ENCODE data around the gene C1QL2.

DNA sequence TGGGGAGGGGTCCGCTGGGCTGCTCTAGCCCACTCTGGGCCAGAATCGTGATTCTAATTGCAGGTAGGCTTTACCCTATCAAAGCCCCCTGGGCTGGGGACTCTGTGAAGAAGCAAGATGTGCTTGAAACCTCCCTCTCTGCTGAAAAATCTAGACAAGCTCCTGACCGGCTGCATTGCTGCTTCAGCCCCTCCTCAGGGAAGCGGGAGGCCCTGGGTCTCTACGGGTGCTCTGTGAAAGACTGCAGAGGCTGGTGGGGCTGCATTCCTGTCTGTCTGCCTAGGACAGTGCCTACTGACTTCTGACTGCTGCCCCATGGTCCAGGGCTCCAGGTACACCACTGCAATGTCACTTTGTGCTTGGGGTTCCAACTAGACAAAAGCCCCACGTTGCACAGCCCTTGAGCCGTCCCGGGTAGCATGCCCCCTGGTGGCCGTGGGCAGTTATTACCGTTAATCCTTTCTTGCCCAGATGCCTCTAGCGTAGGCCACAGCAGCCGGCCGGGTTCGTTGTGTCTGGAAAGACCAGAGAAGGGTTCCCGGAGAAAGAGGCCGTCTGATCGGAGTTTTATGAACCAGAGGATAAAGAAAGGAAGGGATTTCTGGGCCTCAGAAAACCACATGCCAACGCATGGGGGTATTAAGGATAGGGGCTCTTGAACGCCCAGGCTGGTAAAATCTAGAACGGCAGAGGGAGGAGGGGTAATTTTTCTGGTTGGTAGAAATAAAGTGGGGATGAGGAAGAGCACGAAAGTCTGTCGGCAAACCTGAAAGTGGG lies 15.9 kb upstream of the C1QL2 start:
- TF ChIP-seq, protein P1, sequence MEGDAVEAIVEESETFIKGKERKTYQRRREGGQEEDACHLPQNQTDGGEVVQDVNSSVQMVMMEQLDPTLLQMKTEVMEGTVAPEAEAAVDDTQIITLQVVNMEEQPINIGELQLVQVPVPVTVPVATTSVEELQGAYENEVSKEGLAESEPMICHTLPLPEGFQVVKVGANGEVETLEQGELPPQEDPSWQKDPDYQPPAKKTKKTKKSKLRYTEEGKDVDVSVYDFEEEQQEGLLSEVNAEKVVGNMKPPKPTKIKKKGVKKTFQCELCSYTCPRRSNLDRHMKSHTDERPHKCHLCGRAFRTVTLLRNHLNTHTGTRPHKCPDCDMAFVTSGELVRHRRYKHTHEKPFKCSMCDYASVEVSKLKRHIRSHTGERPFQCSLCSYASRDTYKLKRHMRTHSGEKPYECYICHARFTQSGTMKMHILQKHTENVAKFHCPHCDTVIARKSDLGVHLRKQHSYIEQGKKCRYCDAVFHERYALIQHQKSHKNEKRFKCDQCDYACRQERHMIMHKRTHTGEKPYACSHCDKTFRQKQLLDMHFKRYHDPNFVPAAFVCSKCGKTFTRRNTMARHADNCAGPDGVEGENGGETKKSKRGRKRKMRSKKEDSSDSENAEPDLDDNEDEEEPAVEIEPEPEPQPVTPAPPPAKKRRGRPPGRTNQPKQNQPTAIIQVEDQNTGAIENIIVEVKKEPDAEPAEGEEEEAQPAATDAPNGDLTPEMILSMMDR (IDR thresholded peaks at IDR 0.05) = peak; percentile 48 to 71 (median 64)
- TF ChIP-seq POLR2A (IDR thresholded peaks at IDR 0.05) = no peak

Measured in adrenal gland (tissue), 5 donors.